H9 (cell line): ENCODE data around the gene STAT3. TPM values are rescaled to one million over a fixed set of nuclear protein-coding genes. Genes with fewer than 3 reads are reported as not detected.

Experiments
- DNase-seq: peaks from one replicate; pipeline ENCODE4 v3.0.0-alpha.2; 2017
- H2AFZ ChIP-seq: one replicate; pipeline ENCODE4 v1.6.1; 2013; ENCODE audit warnings: mild to moderate bottlenecking, low read length, control low read depth, moderate library complexity
- H2AK5ac ChIP-seq: 2 replicates; pipeline ENCODE4 v1.6.1; 2013; ENCODE audit warnings: low read length, control low read depth, mixed read lengths; ENCODE audit not compliant: insufficient read length
- H2BK120ac ChIP-seq: one replicate; pipeline ENCODE4 v1.6.1; 2013; ENCODE audit warnings: low read depth, mild to moderate bottlenecking, low read length, control low read depth, inconsistent platforms; ENCODE audit not compliant: poor library complexity, severe bottlenecking
- H2BK12ac ChIP-seq: 2 replicates; pipeline ENCODE4 v1.6.1; 2013; ENCODE audit warnings: low read length, control low read depth, mixed read lengths, low read depth; ENCODE audit not compliant: insufficient read length
- H2BK15ac ChIP-seq: 2 replicates; pipeline ENCODE4 v1.6.1; 2013; ENCODE audit warnings: low read depth, low read length, control low read depth
- H2BK20ac ChIP-seq: one replicate; pipeline ENCODE4 v1.6.1; 2013; ENCODE audit warnings: low read depth, mild to moderate bottlenecking, low read length, control low read depth, inconsistent platforms; ENCODE audit not compliant: poor library complexity, severe bottlenecking
- H2BK5ac ChIP-seq: 2 replicates; pipeline ENCODE4 v1.6.1; 2013; ENCODE audit warnings: low read length, control low read depth, mixed read lengths; ENCODE audit not compliant: insufficient read length
- H3K14ac ChIP-seq: 2 replicates; pipeline ENCODE4 v1.6.1; 2013; ENCODE audit warnings: low read length, control low read depth; ENCODE audit not compliant: insufficient read depth
- H3K18ac ChIP-seq: 2 replicates; pipeline ENCODE4 v1.6.1; 2013; ENCODE audit warnings: low read depth, mild to moderate bottlenecking, mixed read lengths, low read length, control low read depth; ENCODE audit not compliant: insufficient read length
- H3K23ac ChIP-seq: 2 replicates; pipeline ENCODE4 v1.6.1; 2013; ENCODE audit warnings: low read length, control low read depth, mixed read lengths, low read depth; ENCODE audit not compliant: insufficient read length
- H3K23me2 ChIP-seq: 2 replicates; pipeline ENCODE4 v1.6.1; 2013; ENCODE audit warnings: low read depth, mild to moderate bottlenecking, mixed read lengths, low read length, control low read depth; ENCODE audit not compliant: insufficient read length, poor library complexity, severe bottlenecking
- H3K27ac ChIP-seq: 2 replicates; pipeline ENCODE4 v1.5.1; 2013; ENCODE audit warnings: low read length, control low read depth, mixed read lengths, low read depth; ENCODE audit not compliant: insufficient read length
- H3K27me3 ChIP-seq: 2 replicates; pipeline ENCODE4 v1.6.1; 2013; ENCODE audit warnings: low read length, control low read depth, inconsistent platforms; ENCODE audit not compliant: insufficient read depth
- H3K4ac ChIP-seq: 2 replicates; pipeline ENCODE4 v1.6.1; 2013; ENCODE audit warnings: low read depth, mild to moderate bottlenecking, control low read depth, inconsistent platforms, low read length, moderate library complexity
- H3K4me1 ChIP-seq: 2 replicates; pipeline ENCODE4 v1.6.1; 2013; ENCODE audit warnings: low read length, control low read depth, inconsistent platforms; ENCODE audit not compliant: insufficient read depth
- H3K4me2 ChIP-seq: 2 replicates; pipeline ENCODE4 v1.6.1; 2013; ENCODE audit warnings: low read length, control low read depth, mixed read lengths; ENCODE audit not compliant: insufficient read length, insufficient read depth
- H3K56ac ChIP-seq: 2 replicates; pipeline ENCODE4 v1.6.1; 2013; ENCODE audit warnings: low read depth, mild to moderate bottlenecking, mixed read lengths, low read length, control low read depth; ENCODE audit not compliant: insufficient read length
- H3K79me1 ChIP-seq: 2 replicates; pipeline ENCODE4 v1.6.1; 2013; ENCODE audit warnings: low read depth, mild to moderate bottlenecking, moderate library complexity, low read length, control low read depth, inconsistent platforms; ENCODE audit not compliant: insufficient read depth, poor library complexity, severe bottlenecking
- H3K79me2 ChIP-seq: 2 replicates; pipeline ENCODE4 v1.6.1; 2013; ENCODE audit warnings: low read length, control low read depth, inconsistent platforms; ENCODE audit not compliant: insufficient read depth
- H3K9ac ChIP-seq: 2 replicates; pipeline ENCODE4 v1.6.1; 2013; ENCODE audit warnings: low read length, control low read depth, mixed read lengths; ENCODE audit not compliant: insufficient read length; ENCODE audit errors: extremely low read depth
- H3K9me3 ChIP-seq: one replicate; pipeline ENCODE4 v1.6.1; 2013; ENCODE audit warnings: low read depth, low read length, inconsistent platforms; ENCODE audit not compliant: control insufficient read depth
- H3T11ph ChIP-seq: one replicate; pipeline ENCODE4 v1.6.1; 2013; ENCODE audit warnings: mild to moderate bottlenecking, low read length, control low read depth, inconsistent platforms
- H4K20me1 ChIP-seq: one replicate; pipeline ENCODE4 v1.6.1; 2013; ENCODE audit not compliant: control insufficient read depth, insufficient read length, insufficient read depth
- H4K5ac ChIP-seq: 2 replicates; pipeline ENCODE4 v1.6.1; 2013; ENCODE audit warnings: low read depth, mild to moderate bottlenecking, mixed read lengths, low read length, control low read depth; ENCODE audit not compliant: insufficient read length
- H4K8ac ChIP-seq: replicated peaks from 2 replicates; pipeline ENCODE4 v1.6.1; 2013; ENCODE audit warnings: low read length, control low read depth, mixed read lengths, low read depth; ENCODE audit not compliant: insufficient read length
- H4K91ac ChIP-seq: 2 replicates; pipeline ENCODE4 v1.6.1; 2013; ENCODE audit warnings: low read depth, mild to moderate bottlenecking, moderate library complexity, mixed read lengths, low read length, control low read depth; ENCODE audit not compliant: insufficient read length
- H3K27ac Mint-ChIP-seq, 3 experiments: 2 replicates in 2 of 3; 3 replicates in 1 of 3; pipeline ENCODE4 v1.8.0; 2020 to 2021; ENCODE audit warnings: mixed read lengths in 3 of 3, mild to moderate bottlenecking in 1 of 3, moderate library complexity in 1 of 3
- H3K27me3 Mint-ChIP-seq: 2 replicates; pipeline ENCODE4 v1.8.0; 2021; ENCODE audit warnings: low read depth, mild to moderate bottlenecking, moderate library complexity, mixed read lengths
- H3K36me3 Mint-ChIP-seq, 3 experiments: 2 replicates in 2 of 3; 3 replicates in 1 of 3; pipeline ENCODE4 v1.8.0; 2020 to 2021; ENCODE audit warnings: low read depth in 3 of 3, mixed read lengths in 3 of 3; ENCODE audit not compliant: insufficient read depth in 1 of 3
- H3K4me1 Mint-ChIP-seq, 2 experiments: 2 replicates each; pipeline ENCODE4 v1.8.0; 2020; ENCODE audit warnings: mixed read lengths in 2 of 2
- H3K4me3 Mint-ChIP-seq, 2 experiments: 2 replicates in 1 of 2; 3 replicates in 1 of 2; pipeline ENCODE4 v1.8.0; 2020 to 2021; ENCODE audit warnings: mild to moderate bottlenecking in 2 of 2, mixed read lengths in 2 of 2, moderate library complexity in 1 of 2
- H3K9me3 Mint-ChIP-seq, 2 experiments: 2 replicates in 1 of 2; 3 replicates in 1 of 2; pipeline ENCODE4 v1.8.0; 2020; ENCODE audit warnings: mild to moderate bottlenecking in 2 of 2, mixed read lengths in 2 of 2, moderate library complexity in 1 of 2
- CTCF ChIP-seq: fragments of 200-600 bp; sonication (generic); conservative IDR thresholded peaks from 3 replicates; pipeline ENCODE4 v1.8.0; 2021; ENCODE audit warnings: antibody characterized with exemption, mild to moderate bottlenecking
- WGBS: extraction: QIAGEN DNeasy Blood & Tissue Kit; methylation state at CpG from one replicate; pipeline ENCODE4 v1.1.7; 2013; ENCODE audit warnings: missing lambda C conversion rate, low lambda C conversion rate, mixed read lengths; ENCODE audit not compliant: insufficient read length; ENCODE audit errors: extremely low coverage; 5-methylcytosine and 5-hydroxymethylcytosine counted together
- total RNA-seq: library from RNA; stranded (reverse); gene quantifications from 2 replicates; pipeline ENCODE4 v1.2.1, GENCODE V29; 2021

STAT3 gene
- total RNA-seq, 1 experiment from 2014 or later: 83.2 TPM

DNA sequence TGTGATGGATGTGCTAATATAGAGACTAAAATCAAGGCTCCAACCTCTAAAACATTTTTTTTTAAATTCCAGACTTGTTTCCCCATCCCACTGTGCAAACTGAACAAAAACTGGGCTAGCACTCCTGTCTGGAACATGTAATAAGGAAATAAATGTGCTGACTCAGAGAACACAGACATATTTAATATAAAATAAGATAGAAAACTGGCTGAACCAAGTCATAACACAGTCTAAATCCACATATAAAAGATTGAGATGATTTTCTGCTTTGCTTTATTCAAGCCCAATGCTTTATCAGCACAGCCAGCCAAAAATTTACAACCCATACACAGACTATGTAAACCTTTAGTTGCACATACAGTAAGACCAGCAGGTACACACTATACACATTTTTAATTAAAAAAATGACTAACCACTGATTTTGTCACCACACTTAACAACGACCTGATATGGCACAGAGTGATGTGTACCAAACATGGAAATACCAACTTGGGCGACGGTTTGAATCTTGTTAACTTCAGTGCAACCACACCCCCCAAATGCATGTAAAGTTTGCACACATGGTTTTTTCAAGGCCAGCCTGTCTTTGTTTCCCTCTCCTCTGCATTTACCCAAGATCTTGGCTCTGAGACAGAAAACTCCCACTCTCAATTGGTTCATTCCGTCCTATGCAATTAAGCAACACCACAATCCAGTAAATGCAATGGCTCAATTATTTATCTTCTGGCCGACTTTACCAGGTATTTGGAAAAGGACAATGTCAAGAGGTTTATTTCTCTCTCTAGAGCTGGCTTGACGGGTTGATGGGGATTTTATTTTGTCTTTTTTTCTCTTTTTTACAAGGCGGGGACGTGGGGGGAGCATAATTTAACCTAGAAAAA, 1.2 kb downstream of the STAT3 start:
- H2BK12ac ChIP-seq: no peak overlapping the region
- H3K23me2 ChIP-seq: peaks cover 8% of the 10 kb centered on the region
- Mint-ChIP-seq H3K27me3 (no peaks in the 10 kb centered on the region), H3K27ac (peak overlapping the region in 2 of 3 experiments; percentile 30 to 65; a peak in 3 of 7 replicates), H3K36me3 (peaks cover 4 to 12% (median 9%) of the 10 kb centered on the region in 3 experiments; a peak in 6 of 7 replicates), H3K4me1 (peaks cover 39% of the 10 kb centered on the region in 2 experiments), H3K9me3 (no peaks in the 10 kb centered on the region), H3K4me3 (peak overlapping the region; percentile 95 to 98)
- no CpG with 5 or more reads among the region's 8 CpGs for WGBS
- no peak overlapping the region for H2BK20ac ChIP-seq
- H3K27me3 ChIP-seq: no peaks in the 10 kb centered on the region
- H3K14ac ChIP-seq: no peak overlapping the region
- H2BK120ac ChIP-seq: no peak overlapping the region
- no peak overlapping the region for H4K5ac ChIP-seq
- H3K23ac ChIP-seq: no peak overlapping the region
- peak overlapping the region; percentile 72 for H3K9ac ChIP-seq
- no peak overlapping the region for H4K8ac ChIP-seq
- no peak overlapping the region for H3T11ph ChIP-seq
- H3K18ac ChIP-seq: no peak overlapping the region
- H2AFZ ChIP-seq: no peak overlapping the region
- DNase-seq: no peak
- H3K79me1 ChIP-seq: peaks cover 3% of the 10 kb centered on the region
- H4K91ac ChIP-seq: no peak overlapping the region
- no peaks in the 10 kb centered on the region for H4K20me1 ChIP-seq
- no peak overlapping the region for H2AK5ac ChIP-seq
- H3K9me3 ChIP-seq: no peaks in the 10 kb centered on the region
- H3K56ac ChIP-seq: no peak overlapping the region
- peaks cover 30% of the 10 kb centered on the region; the same call in 1 of the 2 replicates for H3K79me2 ChIP-seq
- TF ChIP-seq CTCF: no peak
- H3K4me1 ChIP-seq: no peaks in the 10 kb centered on the region
- no peak overlapping the region for H2BK5ac ChIP-seq
- H2BK15ac ChIP-seq: no peak overlapping the region
- H3K4me2 ChIP-seq: peak overlapping the region; percentile 93
- no peak overlapping the region for H3K27ac ChIP-seq
- H3K4ac ChIP-seq: no peak overlapping the region
